DMS 273 (cell line): Measurements from ENCODE around the gene ROR2.

Source experiments
- DNase-seq: peaks from one replicate; lab custom pipeline; 2025; ENCODE audit not compliant: unreplicated experiment; lab: John Stamatoyannopoulos, UW

The ROR2 gene

DNA sequence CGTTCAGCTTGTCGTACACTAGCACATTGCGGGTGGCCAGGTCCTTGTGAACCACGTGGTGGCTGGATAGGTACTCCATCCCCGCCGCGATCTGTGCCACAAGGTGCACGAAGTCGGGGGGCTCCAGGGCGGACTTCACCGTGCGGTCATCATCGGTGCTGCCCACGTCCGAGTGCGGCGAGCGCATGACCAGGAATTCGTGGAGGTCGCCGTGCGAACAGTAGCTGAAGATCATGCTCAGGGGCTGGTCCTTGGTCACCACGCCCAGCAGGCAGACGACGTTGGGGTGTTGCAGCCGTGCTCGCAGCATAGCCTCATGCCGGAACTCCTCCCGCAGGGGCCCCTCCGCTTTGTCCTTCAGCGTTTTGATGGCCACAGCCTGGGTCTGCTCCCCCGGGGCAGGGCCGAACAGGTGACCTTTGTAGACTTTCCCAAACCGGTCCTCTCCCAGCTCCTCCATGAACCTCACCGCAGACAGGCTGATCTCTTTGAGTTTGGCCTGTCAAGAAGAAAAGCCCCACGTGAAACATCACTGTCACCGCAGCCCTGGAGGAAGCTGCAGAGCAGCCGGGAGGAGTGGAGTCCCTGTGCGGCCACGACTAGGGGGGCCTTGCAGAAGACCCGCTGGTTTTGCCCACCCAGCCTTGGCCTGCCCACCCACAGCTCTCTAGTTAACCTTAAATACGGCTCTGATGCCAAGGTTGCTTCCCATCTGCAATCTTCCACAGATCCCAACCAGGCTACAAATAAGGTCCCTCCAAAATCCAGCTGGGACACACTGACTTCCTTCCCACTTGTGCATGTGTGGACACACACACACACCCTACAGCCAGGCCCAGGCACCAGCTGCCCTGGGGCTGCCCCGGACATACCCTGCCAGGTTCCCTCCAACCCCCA is 225.2 kb downstream of the ROR2 start:
- no peak for DNase-seq

DNA sequence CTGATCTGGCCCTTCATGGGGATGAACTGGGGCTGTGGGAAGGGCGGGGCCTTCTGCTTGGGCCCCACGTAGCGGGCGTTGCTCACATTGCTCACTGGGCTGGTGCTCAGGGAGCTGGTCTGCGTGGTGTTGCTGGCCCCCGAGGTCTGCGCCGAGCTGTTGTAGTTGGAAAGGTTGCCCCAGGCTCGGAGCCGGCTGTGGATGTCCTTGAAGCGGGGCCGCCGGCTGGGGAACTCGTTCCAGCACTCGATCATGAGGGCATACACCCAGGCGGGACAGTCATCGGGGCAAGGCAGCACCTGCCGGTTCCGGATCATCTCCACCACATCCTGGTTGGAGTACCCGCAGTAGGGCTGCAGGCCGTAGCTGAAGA is 226.0 kb downstream of the ROR2 start:
- no peak for DNase-seq

DNA sequence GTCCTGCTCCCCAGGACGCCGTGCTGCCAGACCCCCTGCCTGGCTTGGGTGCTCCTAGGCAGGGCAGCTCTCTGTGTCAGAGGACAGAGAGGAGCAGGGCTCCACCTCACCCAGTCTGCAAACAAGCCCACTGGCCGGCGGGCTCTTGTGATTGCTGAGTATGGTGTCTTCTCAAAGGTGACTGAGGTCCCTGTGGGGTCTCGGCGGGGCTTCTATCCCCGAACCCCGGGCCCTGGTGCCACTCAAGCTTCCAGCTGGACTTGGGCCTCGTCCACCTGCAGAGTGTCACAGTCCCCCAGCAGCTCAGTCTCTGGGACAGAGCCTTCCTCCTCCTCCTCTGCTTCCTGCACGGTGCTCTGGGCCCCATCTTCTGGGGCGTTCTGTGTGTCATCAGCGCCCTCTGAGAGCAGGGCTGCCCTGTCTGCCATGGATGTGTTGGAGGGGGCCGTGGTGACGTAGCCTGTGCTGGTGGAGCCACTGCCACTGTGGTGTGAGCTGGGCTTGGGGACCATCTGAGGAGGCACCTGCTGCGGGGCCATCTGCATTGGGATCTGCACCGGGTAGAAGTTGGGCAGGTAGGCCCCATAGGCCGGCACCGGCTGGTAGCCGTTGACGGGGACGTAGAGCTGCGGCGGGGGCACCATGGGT is 226.5 kb downstream of the ROR2 start:
- DNase-seq: no peak

DNA sequence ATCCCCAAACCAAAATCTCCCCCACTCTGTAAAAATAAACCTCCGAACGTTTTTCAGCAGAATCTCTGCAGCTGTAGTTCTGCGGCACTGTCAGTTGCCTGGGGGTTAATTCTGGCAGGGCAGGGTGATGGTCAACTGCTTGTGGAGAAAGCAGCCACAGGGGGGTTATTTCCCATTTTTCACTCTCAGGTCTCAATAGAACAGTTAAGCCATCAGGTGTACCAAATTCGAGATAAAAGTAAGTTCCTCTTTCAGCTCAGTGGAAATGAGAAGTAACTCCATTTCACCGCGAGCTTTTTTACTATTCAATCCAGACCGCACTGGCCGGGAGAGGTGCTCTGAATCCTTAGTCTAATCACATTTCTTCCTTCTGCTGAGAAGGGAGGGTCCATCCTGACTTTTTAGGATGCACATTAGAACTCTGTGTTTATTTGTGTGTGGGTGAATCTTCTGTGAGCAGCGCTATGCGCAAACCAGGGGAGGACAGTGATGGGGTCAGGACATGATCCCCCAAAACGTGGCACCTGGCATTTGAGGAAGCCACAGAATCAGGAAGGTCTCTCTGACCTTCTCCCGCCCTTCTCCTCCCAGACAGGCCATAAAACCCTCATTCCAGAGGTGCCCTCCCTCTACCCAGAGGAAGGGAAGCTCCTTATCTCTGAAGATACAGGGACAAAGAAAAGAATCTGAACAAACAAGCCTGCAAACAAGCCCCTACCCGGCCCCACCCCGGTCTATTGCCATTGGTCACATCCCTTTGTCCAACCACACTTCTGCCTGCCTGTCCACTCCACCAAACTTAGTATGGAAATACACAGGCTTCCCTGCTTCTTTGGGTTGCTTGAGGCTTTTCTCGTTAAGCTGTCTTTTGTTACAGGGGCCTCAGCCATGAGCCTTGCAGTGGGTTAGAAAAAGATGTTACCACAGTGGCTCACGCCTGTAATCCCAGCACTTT is 229.0 kb downstream of the ROR2 start:
- no peak for DNase-seq

DNA sequence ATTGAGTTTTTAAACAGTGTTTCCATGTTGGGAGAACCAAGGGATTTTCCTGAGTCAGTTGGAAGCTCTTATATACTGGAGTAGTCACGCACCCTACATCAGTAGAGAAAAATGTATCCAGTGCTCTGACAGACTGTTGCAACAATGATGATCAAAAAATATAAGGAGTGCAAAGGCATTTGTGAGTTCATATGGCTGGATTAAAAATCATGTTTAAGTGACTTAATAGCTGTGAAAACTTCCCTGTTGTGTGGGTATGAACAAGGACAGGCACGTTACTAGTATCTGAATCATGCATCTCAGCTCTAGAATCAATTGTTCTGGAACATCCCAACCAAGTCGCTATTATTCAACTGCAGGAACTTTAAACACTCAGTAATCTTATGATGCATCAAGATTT is 229.7 kb downstream of the ROR2 start:
- no peak for DNase-seq

DNA sequence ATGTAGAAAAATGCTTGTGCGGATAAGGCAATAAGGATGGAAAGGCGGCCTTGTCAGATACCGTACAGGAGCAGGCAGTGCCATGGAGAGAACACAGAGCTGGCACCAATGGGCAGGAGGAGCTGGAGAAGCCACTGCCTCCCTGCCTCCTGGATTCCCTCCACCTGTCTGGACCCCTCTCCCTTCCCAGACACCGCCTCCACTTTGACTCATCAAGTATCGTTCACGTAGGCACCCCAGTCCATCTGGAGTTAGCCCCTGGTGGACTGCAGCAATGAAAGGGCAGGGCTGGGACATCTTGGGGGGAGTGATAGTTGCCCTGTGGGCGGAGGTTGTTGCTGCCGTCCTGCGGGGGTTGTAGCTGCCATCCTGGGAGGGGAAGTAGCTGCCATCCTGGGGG is 232.0 kb downstream of the ROR2 start:
- peak; percentile 30 for DNase-seq

DNA sequence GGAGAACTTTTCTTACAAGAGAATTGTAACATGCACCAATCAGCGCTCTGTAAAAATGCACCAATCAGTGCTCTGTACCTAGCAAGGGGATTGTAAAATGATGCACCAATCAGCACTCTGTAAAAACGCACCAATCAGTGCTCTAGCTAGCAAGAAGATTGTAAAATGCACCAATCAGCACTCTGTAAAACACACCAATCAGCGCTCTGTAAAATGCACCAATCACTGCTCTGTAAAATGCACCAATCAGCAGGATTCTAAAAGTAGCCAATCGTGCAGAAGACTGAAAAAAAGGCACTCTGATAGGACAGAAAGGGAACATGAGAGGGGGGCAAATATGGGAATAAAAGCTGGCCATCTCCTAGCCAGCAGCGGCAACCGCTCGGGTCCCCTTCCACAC is 233.2 kb downstream of the ROR2 start:
- no peak for DNase-seq

DNA sequence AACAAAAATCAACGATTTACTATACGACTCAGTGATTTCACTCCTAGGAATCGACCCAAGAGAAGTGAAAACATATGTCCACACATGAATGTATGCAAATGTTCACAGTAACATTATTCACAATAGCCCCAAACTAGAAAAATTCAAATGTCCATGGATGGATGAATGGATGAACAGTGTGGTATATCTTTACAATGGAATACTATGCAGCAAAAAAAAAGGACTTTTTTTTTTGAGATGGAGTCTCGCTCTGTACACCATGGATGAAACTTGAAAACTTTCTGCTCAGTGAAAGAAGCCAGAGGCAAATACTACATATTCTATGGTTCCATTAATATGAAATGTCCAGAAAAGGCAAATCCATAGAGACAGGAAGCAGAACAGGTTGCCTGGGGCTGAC is 233.8 kb downstream of the ROR2 start:
- DNase-seq: no peak

DNA sequence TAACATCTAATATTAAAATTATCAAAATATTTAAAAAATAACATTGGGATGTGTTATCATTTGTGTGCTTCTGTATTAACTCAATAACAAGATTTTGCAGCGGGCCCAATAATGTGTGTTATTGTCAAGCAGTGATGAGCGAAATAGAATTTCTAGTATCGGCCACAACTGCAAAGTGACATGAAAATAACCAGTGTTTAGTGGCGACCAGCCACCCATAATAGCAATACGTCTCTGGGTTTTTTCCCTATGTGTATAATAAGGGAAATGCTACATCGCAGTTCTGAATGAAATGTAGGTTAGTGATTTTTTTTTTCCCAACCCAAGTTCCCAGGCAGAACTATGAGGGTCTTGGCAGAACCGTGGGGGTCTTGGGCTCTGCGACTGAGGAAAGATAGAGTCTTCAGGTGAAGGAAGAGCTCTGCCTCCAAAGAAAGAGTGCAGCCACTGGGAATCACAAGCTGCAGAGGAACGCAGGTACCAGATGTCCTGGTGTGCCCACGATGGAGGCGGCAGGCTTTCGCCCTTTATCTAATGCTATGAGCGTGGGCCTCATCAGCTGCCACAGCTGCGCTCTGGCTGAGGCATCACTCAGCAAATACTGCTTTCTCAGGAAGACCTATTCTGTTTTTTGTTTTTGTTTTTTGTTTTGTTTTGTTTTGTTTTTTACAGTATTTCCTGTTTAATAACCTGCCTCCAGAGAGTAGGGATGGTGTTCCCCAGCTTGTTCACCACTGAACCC is 235.0 kb downstream of the ROR2 start:
- DNase-seq: peak; percentile 15

DNA sequence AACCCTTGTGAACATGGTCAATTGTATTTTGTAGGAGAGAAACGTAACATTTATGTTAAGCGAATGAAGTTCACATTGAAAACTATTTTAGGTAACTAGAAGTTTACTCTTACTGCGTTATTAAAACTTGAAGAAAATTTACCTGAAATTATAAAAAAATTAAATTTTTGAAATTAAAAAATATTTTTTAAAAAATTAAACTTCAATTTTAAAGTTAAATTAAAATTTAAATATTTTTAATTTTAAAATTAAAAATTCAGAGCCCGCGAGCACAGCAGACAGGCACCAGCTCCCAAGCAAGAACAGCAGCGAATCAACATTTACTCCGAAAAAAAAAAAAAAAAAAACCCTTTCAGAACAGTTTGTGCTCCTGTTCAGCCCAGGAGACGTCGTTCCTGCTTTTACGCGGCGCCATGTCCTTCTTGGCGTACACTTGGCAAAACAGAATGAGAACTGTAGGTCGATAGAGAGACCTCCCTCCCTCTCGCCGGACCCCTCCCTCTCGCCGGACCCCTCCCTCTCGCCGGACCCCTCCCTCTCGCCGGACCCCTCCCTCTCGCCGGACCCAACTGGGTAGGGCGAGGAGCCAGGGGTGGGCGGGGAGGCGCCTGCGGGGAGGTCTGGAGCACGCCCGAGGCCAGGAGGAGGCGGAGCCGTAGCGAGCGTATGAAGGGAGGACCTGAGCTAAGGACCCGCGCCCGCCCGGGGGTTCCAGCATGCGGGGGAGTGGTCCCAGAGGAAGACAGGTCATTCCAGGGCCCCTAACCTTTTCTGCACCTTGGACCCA is 235.8 kb downstream of the ROR2 start:
- DNase-seq: peak; percentile 92

DNA sequence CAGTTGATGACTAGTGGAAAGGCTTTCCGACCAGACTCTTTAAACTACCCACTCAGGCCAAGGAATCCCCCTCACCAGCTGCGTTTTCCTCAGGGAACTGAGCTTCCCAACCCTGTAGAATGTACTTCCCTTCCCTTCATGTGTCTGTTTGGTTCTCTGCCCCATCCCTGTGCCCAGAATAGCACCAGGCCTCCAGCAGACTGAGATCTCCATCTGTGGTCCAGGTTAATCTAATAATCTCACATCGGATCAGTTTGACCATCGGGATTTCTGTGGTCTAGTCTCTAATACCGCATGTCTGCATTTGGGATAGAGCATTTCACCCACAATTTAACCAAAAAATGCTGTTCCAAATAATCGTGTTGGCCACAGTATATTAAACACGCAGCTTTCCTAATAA is 237.2 kb downstream of the ROR2 start:
- DNase-seq: no peak

DNA sequence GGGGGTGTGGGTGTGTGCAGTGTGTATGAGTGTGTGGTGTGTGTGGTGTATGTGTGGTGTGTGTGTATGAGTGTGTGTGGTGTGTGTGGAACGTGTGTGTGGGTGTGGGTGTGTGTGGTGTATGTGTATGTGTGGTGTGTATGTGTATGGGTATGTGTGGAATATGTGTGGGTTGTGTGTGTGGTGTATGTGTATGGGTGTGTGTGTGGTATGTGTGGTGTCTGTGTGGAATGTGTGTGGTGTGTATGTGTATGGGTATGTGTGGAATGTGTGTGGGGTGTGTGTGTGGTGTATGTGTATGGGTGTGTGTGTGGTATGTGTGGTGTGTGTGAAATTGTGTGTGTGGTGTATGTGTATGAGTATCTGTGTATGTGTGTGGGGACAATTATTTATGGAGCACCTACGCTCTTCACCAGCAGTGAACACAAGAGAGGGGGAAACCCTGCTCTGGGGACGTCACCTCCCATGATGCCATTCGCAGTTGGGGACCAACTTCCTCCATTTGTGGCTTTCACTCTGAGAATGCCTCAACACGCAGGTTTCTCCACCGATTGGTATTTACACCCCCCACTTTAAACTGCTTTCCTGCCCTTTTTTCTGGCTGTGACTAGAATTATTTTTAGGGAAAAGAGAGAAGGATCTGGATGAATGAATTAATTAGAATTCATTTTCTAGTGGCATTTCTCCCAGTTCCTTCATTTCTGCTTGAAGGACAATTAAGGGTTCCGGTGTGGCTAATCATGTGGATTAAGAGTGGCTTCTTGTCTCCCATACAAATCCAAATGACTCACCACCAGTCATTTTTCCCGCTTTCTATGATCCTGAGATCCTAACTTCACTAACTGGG is 238.1 kb downstream of the ROR2 start:
- DNase-seq: peak; percentile 44

DNA sequence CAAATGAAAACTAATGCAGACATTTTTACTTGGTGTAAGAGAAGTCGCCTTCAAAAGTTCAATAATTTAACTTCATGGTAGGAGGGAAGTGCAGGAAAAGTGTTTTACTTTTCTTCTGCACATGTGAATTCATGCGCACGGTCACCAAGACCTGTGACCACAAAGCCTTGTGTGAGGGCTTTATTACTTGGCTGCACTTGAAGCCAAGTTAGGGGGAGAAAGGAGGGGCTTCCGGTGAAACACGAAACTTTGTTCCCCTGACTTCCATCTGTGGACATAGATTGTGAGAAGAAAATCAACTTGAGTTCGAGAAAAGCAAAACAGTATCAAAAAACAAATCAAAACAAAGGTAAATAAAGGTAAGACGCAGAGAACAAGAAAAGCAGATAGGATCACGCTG is 239.9 kb downstream of the ROR2 start:
- DNase-seq: no peak

DNA sequence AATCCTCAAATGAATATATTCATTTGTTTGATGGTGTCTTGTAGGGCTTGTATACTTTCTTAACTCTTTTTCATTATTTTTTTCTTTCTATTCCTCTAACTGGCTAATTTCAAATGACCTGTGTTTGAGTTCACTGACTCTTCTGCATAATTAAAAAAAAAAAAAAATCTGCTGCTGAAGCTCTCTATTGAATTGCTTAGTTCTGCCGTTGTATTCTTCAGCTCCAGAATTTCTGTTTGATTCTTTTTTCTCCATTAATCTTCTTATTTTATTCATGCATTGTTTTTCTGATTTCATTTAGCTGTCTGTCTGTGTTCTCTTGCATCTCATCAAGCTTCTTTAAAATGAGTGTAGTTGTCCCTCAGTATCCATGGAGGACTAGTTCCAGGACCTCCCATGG is 244.6 kb downstream of the ROR2 start:
- no peak for DNase-seq

DNA sequence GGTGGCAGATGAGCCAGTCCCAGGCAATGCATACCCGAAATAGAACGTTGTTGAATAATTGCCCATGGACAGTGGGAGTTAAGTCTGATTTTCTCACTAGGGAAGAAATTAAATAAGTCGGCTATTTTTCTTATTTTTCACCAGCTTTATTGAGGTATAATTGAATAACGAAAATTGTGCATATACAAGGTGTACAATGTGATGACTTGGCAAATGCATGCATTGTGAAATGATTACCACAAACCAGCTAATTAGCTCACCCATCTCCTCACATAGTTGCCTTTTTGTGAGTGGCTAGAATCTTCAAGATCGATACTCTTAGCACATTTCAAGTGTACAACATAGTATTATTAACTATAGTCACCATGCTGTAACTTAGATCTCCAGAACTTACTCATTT is 249.6 kb downstream of the ROR2 start:
- DNase-seq: no peak

DNA sequence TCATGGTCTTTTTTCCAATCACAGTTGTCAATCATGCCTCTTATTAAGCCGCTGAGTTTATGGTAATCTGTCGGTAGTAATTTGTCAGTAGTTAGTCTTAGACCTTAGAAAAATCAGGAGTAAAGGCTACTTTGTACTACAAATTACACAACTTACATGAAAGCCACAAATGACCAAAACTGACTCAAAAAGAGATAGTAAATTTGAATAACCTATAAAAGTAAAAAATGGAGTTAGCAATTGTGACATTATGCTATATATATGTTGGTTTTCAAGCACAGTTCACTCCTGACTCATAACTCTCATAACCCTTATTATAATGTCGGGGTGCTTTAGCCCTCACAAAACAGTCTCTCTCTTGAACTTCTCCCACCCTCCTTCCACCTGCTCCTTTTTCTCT is 251.8 kb downstream of the ROR2 start:
- no peak for DNase-seq

DNA sequence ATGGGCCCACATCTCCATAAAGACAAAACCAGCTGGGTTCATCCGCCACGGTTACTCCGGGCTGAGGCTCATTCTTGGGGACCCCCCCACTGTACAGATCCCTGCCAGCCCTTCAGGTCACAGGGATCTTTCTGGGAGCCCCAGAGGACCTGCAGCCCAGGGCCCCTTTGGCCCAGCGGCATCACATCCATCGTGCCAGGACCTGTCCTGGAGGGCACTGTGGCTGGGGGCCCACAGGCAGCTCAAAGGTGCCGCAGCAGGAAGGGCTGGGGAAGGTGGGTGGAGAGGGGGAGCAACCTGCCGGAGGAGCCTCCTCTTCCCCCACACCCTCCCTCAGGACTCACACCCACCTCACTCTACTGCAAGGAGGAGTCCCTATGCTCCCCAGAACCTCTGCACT is 252.8 kb downstream of the ROR2 start:
- no peak for DNase-seq

DNA sequence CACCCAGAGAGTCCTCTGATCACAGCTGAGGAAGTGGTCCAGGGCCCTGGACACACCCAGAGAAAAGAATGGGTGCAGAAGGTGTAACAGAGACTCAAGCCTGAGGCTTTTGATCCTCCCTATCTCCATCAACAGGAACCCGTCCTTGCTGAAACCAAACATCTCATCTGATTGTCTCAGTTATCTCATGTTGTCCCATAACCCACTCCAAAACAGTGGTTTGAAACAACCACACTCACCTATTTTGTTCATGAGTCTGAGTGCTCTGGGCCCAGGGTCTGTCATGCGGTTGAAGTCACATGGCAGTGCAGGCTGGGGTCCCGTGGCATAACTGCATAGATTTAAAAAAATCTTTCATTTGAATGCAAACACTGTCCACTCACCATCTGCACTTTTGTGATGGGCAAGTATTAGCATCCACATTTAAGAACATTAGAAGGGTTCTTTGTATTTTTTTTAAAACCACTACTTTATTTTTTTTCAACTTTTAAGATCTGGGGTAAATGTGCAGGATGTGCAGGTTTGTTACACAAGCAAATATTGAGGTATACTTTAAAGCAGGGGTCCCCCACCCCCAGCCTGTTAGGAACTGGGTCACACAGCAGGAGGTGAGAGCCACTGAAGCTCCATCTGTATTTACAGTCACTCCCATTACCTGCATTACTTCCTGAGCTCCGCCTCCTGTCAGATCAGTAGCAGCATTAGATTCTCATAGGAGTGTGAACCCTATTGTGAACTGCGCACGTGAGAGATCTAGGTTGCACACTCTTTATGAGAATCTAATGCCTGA is 255.8 kb downstream of the ROR2 start:
- no peak for DNase-seq
